GM18907 (cell line): ENCODE measurements around the gene PRKCD.
"Not testable (repeated sequence)": the region's sequence is repeated elsewhere in the genome, so short reads cannot be mapped to it uniquely, and the experiment has no call there.

ENCODE experiments used
- ATAC-seq: cut with Tn5 transposase; IDR thresholded peaks from one replicate; pipeline ENCODE4 v1.9.1; 2021; ENCODE audit warnings: mild to moderate bottlenecking, moderate library complexity; ENCODE audit not compliant: unreplicated experiment

Gene PRKCD

GRCh38 chr3:53139906-53140846 lies 20.8 kb upstream of the PRKCD start:
- no peak for ATAC-seq

GRCh38 chr3:53140847-53141845 lies 19.9 kb upstream of the PRKCD start:
- ATAC-seq, result no peak

DNA sequence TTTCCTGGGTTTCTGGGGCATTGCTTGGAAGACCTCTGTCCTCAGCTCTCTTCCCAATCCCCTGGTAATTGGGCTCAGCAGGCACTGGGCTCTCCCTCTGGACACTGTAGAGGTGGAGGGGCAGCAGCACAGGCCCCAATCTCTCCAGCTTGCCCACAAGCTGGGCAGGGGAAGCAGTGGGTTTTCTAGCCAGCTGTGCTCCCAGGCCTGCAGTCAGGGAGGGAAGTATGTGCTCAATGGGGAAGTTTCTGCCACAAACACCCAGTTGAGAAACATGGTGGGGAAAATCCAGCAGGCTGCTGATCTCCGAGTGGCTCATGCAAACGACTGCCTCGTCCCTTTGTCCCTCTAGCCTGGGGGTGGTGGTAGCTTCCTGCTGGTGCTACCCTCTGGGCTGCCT lies 18.0 kb upstream of the PRKCD start:
- no peak for ATAC-seq

DNA sequence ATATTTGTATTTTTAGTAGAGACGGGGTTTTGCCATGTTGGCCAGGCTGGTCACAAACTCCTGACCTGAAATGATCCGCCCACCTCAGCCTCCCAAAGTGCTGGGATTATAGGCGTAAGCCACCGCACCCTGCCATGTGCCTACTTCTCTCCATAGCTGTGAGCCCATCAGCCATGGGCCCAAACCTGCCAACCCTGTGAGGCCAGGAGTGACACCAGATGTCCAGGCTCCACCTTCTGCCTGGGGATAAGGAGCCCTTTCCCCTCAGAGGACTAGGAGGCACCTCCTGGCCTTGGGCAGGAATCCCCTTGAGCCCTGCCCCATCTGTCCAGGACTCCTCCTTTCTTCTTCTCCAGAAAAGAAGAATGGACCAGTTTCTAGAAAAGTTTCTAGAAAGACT lies 16.6 kb upstream of the PRKCD start:
- ATAC-seq, result no peak

- ATAC-seq, result no peak
Observed at GRCh38 chr3:53144862-53145712, 15.9 kb upstream of the PRKCD start.

- ATAC-seq, result no peak
Observed at GRCh38 chr3:53145713-53146080, 15.3 kb upstream of the PRKCD start.

GRCh38 chr3:53146319-53146891 lies 14.6 kb upstream of the PRKCD start:
- no peak for ATAC-seq

- ATAC-seq, result no peak
Observed at GRCh38 chr3:53147151-53147902, 13.7 kb upstream of the PRKCD start.

GRCh38 chr3:53147903-53148400 lies 13.1 kb upstream of the PRKCD start:
- ATAC-seq, result no peak

DNA sequence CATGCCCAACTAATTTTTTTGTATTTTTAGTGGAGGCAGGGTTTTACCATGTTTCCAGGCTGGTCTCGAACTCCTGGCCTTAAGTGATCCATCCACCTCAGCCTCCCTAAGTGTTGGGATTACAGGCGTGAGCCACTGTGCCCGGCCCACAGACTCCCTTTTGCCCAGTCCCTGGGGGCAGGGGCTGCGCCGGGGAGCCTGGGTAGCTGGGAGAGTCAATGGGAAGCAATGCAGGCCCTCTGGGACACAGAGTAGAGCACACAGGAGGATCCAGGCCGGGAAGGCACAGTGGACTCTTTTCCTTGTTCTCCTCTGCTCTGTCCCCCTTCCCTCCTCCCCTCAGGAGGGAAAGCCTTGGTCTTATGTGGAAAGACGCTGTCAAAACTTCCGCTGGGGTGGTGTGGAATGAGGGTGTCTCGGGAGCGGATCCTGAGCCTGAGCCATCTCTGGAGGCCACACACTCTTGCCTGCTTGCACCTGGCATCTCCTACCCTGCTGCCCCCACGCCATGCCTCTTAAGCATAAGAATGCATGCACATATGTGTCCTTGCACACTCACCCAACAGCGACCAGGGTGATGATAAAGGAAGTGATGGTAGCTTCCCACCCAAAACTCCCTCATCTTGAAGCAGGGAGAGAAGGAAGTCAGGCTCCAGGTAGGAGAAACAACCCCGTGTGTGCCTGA lies 11.9 kb upstream of the PRKCD start:
- ATAC-seq, result no peak

GRCh38 chr3:53149699-53150098 lies 11.3 kb upstream of the PRKCD start:
- ATAC-seq, result no peak

- no peak for ATAC-seq
Observed at GRCh38 chr3:53150247-53151085, 10.5 kb upstream of the PRKCD start.

- ATAC-seq, result not testable (repeated sequence)
Observed at GRCh38 chr3:53151086-53151438, 9.9 kb upstream of the PRKCD start.

DNA sequence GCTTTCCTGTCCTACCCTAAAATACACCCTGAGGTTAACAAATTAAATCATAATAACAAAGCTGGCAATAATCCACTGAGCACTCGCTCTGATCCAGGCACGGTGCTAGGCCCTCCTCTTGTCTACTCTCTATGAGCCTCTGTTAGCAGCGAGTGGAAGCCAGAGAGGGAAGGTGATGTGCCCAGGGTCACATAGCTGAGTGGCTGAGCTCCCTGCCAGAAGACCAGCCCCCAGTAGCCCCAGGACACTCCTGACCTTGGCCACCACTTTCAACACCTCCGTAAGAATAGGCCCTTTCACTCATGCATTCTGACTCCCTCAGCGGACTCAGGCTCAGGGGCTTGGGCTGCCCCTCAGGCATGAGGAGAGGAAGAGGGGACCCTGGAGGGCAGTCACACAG lies 9.5 kb upstream of the PRKCD start:
- no peak for ATAC-seq

DNA sequence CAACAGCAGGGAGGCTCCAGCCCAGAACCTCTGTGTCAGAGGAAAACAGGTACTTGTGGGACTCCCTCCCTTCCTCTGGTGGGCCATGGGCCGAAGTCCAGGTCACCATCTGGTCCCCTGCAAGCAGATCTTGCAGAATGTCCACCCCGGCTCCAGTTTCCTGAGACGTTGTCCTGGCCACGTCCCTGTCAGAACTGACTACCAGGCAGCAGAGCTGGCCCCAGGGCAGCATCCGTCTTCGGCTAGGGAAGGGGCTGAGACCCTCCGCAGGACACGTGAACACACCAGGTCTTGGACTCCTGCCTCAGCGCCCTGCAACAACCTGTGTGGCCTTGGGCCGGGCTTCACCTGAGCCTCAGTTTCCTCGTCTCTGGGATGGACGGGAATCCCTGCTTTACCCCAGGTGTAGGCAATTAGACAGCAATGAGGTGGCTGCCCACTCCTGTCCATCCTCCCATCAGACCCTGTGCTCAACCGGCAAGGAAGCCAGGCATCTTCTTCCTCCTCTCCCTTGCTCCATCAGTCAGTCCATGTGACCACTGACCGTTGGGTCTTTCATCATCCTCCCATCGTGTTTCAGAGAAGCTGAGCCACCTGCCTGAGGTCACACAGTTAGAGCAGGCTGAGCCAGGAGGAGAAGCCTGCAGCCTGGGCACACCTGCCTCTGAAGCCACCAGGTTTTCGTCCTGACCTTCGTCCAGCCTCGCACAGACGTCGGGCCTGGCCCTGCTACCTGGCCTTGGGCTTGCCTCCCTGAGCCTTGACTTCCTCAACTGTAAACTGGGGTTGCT lies 8.9 kb upstream of the PRKCD start:
- no peak for ATAC-seq

GRCh38 chr3:53153264-53153823 lies 7.7 kb upstream of the PRKCD start:
- no peak for ATAC-seq

GRCh38 chr3:53153980-53154379 lies 7.0 kb upstream of the PRKCD start:
- ATAC-seq, result no peak
